BLaER1 (cell line): Measurements from ENCODE around the gene TSPAN18.

Source experiments
- H3K27ac ChIP-seq: shearing (Covaris generic); formaldehyde crosslinking; 2 replicates; pipeline ENCODE4 v1.8.1; 2022
- H3K27me3 ChIP-seq: shearing (Covaris generic); formaldehyde crosslinking; 2 replicates; pipeline ENCODE4 v1.8.1; 2022
- H3K36me3 ChIP-seq: shearing (Covaris generic); formaldehyde crosslinking; 2 replicates; pipeline ENCODE4 v1.8.1; 2022
- H3K4me1 ChIP-seq: shearing (Covaris generic); formaldehyde crosslinking; 2 replicates; pipeline ENCODE4 v1.8.1; 2022
- H3K4me2 ChIP-seq: shearing (Covaris generic); formaldehyde crosslinking; 2 replicates; pipeline ENCODE4 v1.8.1; 2022
- H3K4me3 ChIP-seq: shearing (Covaris generic); formaldehyde crosslinking; 2 replicates; pipeline ENCODE4 v1.8.1; 2022
- H3K9ac ChIP-seq: shearing (Covaris generic); formaldehyde crosslinking; 2 replicates; pipeline ENCODE4 v1.8.1; 2022
- H3K9me3 ChIP-seq: shearing (Covaris generic); formaldehyde crosslinking; 2 replicates; pipeline ENCODE4 v1.8.1; 2022
- H4K20me1 ChIP-seq: shearing (Covaris generic); formaldehyde crosslinking; 2 replicates; pipeline ENCODE4 v1.8.1; 2022
- Cebpa-rat ChIP-seq: shearing (Covaris generic); IDR thresholded peaks from 2 replicates; pipeline ENCODE4 v1.8.1; 2022

TSPAN18 gene

DNA sequence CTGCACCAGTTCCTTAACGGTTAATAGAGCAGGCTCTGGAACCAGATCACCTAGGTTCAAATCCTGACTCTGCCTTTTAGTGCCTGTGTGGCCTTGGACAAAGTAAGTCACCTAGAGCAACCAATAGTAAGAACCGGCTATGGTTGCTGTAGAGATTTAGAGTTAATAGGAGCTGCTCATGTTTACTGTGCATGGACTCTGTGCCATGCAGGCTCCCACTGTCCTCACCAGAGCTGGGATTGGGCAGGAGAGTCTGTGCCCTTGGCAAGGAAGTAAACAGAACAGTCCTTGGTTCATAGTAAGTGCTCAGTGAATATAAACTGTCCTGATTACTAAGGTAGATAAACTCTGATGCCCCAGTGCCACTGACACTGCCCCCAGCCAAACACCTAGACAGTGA lies 225.3 kb downstream of the TSPAN18 start:
- TF ChIP-seq Cebpa-rat, result no peak
- Histone ChIP-seq H3K27ac (peak overlapping the region; percentile 98), H3K9me3 (no peaks in the 10 kb centered on the region), H3K4me2 (peak overlapping the region; percentile 85), H4K20me1 (peaks cover 23% of the 10 kb centered on the region), H3K9ac (no peak overlapping the region), H3K27me3 (no peaks in the 10 kb centered on the region), H3K36me3 (no peaks in the 10 kb centered on the region), H3K4me1 (peaks cover 82% of the 10 kb centered on the region), H3K4me3 (no peak overlapping the region)

DNA sequence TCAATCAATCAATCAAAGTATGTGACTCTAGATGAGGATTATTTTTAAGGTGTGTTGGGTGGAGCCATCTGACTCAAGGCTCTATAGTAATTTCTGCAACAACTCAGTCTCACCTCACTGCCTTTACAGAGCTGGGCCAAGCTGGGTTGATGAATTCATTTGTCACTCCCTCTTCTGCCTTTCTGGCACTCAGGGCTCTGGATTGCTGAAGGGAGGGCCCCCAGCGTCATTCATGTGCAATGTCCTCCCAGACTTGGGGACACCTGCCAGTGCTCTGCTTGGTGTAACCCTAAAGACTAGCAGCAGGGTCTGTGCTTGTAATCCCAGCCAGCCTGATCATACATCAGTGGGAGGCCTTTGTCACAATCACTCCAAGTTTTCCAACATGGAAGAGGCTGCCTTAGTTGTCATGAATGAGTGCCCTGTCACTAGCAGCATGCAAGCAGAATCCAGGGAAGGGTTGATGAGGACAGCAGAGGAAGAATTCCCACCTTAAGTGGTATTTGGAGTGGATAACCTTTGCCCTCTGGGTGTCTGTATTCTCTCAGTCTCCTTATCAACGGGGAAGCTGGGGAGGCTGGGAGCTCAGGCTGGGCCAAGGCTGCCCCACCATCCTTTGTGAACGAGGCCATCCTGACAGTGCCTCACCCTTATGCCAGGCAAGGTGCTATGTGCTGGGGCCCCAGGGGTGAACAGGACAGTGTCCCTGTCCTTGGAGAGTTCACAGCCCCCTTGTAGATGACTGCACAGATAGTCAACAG lies 225.9 kb downstream of the TSPAN18 start:
- Histone ChIP-seq H3K9ac (0 out of 2 replicates have a peak overlapping the region, but pooled peaks have one; percentile 20), H3K27ac (peak overlapping the region; percentile 98), H3K36me3 (no peaks in the 10 kb centered on the region), H3K4me2 (peak overlapping the region; percentile 85), H3K9me3 (no peaks in the 10 kb centered on the region), H3K4me3 (no peak overlapping the region), H3K4me1 (peaks cover 82% of the 10 kb centered on the region), H4K20me1 (peaks cover 17% of the 10 kb centered on the region), H3K27me3 (no peaks in the 10 kb centered on the region)
- no peak for TF ChIP-seq Cebpa-rat

DNA sequence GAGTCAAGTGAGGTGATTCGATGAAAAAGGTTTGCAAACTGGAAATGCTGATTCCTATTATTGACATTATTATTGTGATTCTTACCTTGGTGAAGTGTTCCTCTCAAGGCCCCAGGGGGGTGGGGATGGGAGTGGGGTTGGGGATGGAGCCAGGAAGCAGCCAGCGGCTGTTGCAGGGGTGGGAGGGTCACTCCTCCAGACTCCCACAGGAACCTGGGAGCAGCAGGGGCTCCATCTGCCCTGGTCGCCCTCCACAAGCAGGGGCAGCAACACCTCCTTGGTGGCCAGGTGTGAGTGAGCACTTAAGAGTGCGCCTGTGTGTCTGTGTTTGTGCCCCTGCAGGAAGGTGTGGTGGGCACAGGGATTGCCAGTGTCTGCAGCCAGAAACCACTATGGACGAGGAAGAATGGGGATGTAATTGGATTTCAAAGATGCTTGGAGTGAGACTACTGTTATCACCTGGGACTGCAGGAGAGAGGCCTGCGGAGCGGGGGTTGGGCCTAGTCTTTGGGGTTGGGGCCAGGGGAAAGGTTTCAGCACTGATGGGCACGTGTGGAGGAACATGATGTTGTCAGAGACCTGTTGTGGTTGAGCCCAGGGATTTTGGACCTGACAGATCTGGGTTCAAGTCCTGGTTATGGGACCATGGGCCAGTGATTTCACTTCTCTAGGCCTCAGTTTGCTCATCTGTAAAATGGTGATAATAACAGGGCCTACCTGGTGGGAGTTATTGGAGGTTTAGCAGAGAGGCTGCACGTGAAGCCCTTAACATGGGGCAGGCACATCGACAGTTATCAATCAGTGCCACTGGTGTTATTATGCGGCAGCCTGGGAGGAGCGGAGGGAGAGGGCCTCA lies 227.5 kb downstream of the TSPAN18 start:
- Histone ChIP-seq H3K27me3 (no peaks in the 10 kb centered on the region), H3K36me3 (no peaks in the 10 kb centered on the region), H3K27ac (peak overlapping the region; percentile 82), H4K20me1 (peaks cover under 1% of the 10 kb centered on the region; the same call in 1 of the 2 replicates), H3K9ac (peak overlapping the region; percentile 66), H3K4me2 (peak overlapping the region; percentile 85), H3K9me3 (no peaks in the 10 kb centered on the region), H3K4me1 (peaks cover 85% of the 10 kb centered on the region), H3K4me3 (no peak overlapping the region)
- TF ChIP-seq Cebpa-rat, result no peak

DNA sequence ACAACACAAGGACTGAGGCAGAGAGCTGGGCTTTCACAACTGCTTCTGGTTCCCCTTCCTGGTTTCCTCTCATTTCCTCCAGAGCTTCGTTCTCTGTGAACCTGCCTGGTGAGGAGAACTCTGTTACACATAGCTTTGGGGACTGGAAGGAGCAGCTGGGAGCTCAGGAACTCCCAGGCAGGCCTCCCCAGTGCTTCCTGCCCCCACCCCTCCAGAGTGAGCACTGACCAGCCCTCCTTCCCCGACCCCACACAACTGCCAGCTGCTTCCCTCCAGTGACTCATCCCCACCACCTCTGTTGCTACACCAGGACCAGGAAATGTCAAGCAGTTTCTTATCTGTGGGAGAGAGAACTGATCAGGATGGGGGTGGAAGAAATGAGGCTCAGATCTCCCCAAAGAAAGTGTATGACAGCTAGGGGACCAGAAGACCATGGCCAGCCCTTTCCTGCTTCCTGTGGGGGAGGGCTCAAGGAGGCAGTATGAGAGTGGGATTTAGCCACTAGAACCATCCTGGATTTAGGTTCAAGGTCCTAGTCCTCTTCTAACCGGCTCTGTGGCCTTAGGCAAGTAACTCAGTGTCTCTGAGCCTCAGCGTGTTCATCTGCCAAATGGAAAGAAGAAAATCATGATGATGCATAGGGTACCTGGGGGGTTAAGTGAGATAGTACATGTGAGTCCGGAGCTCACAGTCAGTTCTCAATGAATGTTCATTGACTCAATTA lies 228.4 kb downstream of the TSPAN18 start:
- Histone ChIP-seq H3K4me1 (peaks cover 94% of the 10 kb centered on the region), H3K27me3 (no peaks in the 10 kb centered on the region), H3K4me2 (peak overlapping the region; percentile 85), H3K36me3 (no peaks in the 10 kb centered on the region), H3K9ac (peak overlapping the region; percentile 66), H3K4me3 (no peak overlapping the region), H3K27ac (peak overlapping the region; percentile 82), H3K9me3 (no peaks in the 10 kb centered on the region), H4K20me1 (no peaks in the 10 kb centered on the region)
- TF ChIP-seq Cebpa-rat, result 0 out of 2 replicates have a peak, but pooled peaks have one; percentile 44

DNA sequence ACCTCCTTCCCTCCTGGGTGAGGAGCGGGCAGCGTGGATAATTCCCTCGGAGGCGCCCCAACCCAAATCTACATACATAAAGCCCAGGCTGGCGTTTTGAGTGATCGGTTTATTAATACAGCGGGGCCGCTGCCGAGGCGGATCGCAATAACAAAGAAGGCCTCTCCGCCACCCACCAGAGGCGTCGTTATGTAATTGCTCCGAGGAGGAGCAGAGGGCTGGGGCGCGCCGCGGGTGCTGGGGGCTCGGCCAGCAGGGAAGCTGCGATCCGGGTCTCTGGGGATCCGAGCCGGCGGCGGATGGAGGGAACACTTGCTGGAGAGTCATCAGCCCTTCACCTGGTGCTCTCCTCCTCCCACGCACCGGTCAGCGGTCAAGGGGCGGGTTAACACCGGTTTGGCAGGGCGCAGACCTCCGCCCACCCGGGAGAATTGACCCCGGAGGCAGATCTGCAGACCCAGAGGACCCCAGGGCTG lies 230.3 kb downstream of the TSPAN18 start:
- peak overlapping the region; percentile 85 for H3K4me2 ChIP-seq
- H3K9ac ChIP-seq, result no peak overlapping the region
- H3K4me3 ChIP-seq, result no peak overlapping the region
- H3K36me3 ChIP-seq, result no peaks in the 10 kb centered on the region
- H4K20me1 ChIP-seq, result no peaks in the 10 kb centered on the region
- no peak for TF ChIP-seq Cebpa-rat
- no peaks in the 10 kb centered on the region for H3K27me3 ChIP-seq
- H3K9me3 ChIP-seq, result no peaks in the 10 kb centered on the region
- H3K27ac ChIP-seq, result peak overlapping the region; percentile 82
- H3K4me1 ChIP-seq, result peaks cover 97% of the 10 kb centered on the region

DNA sequence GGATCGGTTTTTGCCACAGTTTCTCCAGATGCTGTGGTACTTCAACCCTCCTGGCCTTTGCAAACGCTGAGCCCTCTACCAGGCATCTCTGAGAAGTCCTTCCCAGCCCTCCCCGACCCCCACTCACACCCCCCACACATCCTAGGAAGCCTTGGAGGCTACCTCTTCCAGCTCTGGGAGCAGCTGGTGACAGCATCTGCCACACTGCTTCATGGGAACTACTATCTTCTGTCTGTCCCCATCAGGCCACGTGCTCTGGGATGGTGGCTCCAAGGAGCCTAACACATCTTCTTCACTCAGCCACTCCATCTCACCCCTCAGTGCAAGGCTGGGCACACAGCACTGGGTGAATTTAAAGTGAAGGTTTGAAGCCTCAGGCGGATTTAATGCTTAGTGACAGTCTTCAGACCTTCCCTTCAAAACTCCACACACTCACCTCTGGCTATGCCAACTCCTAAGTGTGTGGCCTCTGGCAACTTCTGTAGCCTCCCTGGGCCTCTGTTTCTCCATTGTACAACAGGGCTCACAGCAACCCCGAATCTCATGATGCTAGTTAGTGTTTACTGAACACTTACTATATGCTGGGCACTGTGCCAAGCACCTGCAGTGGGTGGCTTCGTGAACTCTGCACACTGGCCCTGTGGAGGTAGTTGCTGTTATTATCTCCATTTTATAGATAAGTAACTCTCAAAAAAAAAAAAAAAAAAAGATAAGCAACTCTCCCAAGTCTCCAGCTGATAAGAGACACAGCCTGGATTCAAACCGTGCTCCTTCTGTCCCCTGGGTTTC lies 231.2 kb downstream of the TSPAN18 start:
- TF ChIP-seq Cebpa-rat, result no peak
- Histone ChIP-seq H4K20me1 (no peaks in the 10 kb centered on the region), H3K27me3 (no peaks in the 10 kb centered on the region), H3K9me3 (no peaks in the 10 kb centered on the region), H3K27ac (peak overlapping the region; percentile 82), H3K4me3 (no peak overlapping the region), H3K36me3 (no peaks in the 10 kb centered on the region), H3K9ac (no peak overlapping the region), H3K4me2 (peak overlapping the region; percentile 85), H3K4me1 (peaks cover 97% of the 10 kb centered on the region)

- Histone ChIP-seq H3K4me1 (peaks cover 97% of the 10 kb centered on the region), H3K27ac (peak overlapping the region; percentile 47; the same call in 1 of the 2 replicates), H3K9me3 (no peaks in the 10 kb centered on the region), H3K4me3 (no peak overlapping the region), H3K4me2 (peak overlapping the region; percentile 77), H4K20me1 (no peaks in the 10 kb centered on the region), H3K9ac (no peak overlapping the region), H3K36me3 (no peaks in the 10 kb centered on the region), H3K27me3 (no peaks in the 10 kb centered on the region)
- no peak for TF ChIP-seq Cebpa-rat
Measured at GRCh38 chr11:44959064-44959463, 232.3 kb downstream of the TSPAN18 start.

GRCh38 chr11:44960200-44960845 lies 233.6 kb downstream of the TSPAN18 start:
- Histone ChIP-seq H4K20me1 (no peaks in the 10 kb centered on the region), H3K4me2 (peak overlapping the region; percentile 77), H3K27ac (peak overlapping the region; percentile 47), H3K27me3 (no peaks in the 10 kb centered on the region), H3K9me3 (no peaks in the 10 kb centered on the region), H3K4me1 (peaks cover 97% of the 10 kb centered on the region), H3K9ac (peak overlapping the region; percentile 16; the same call in 1 of the 2 replicates), H3K36me3 (no peaks in the 10 kb centered on the region), H3K4me3 (no peak overlapping the region)
- no peak for TF ChIP-seq Cebpa-rat
